A549 (cell line): Measurements from ENCODE around the gene ASTN1. TPM values are rescaled to one million over a fixed set of nuclear protein-coding genes. Genes with fewer than 3 reads are reported as not detected.

Experiments
- ATAC-seq, 2 experiments: fragments of 200-7000 bp in 1 of 2; fragments of >200 bp in 1 of 2; cut with Nextera tagmentation in 1 of 2; cut with Tn5 transposase in 1 of 2; 3 replicates each; pipeline versions ENCODE4 v1.8.0 to v1.9.1; 2018 to 2020; ENCODE audit warnings: mild to moderate bottlenecking in 1 of 2, moderate library complexity in 1 of 2
- CTCF ChIA-PET: fragments of 300-600 bp; sonication (Branson Sonifier 250); formaldehyde crosslinking; extraction: SDS; loops from one replicate; lab custom pipeline; 2021; ENCODE audit warnings: antibody characterized with exemption, inconsistent platforms; lab: Yijun Ruan, JAX
- POLR2A ChIA-PET: fragments of 350-600 bp; formaldehyde crosslinking; extraction: SDS; loops from one replicate; lab custom pipeline; 2021; ENCODE audit warnings: antibody characterized with exemption, inconsistent platforms; lab: Yijun Ruan, JAX
- DNase-seq, 2 experiments: peaks; one replicate each; pipeline versions ENCODE4 v3.0.0 to v3.0.0-alpha.2; 2011 to 2016; ENCODE audit warnings: low read depth in 1 of 2, low spot score in 1 of 2
- FAIRE-seq: peaks from 2 replicates; lab custom pipeline; 2011; peaks lifted over from hg19 to GRCh38; lab: Jason Lieb, UNC
- H3K27ac ChIP-seq, 2 experiments: fragments of >200 bp; sonication (Bioruptor Twin); formaldehyde crosslinking; 3 replicates each; pipeline ENCODE4 v1.5.1; 2016 to 2017
- H3K4me1 ChIP-seq: fragments of >200 bp; sonication (Bioruptor Twin); formaldehyde crosslinking; 3 replicates; pipeline ENCODE4 v1.6.1; 2016
- H3K4me2 ChIP-seq: fragments of >200 bp; sonication (Bioruptor Twin); formaldehyde crosslinking; 3 replicates; pipeline ENCODE4 v1.6.1; 2016
- H3K4me3 ChIP-seq: fragments of >200 bp; sonication (Bioruptor Twin); formaldehyde crosslinking; 3 replicates; pipeline ENCODE4 v1.5.1; 2016
- H3K9me3 ChIP-seq: fragments of >200 bp; sonication (Bioruptor Twin); formaldehyde crosslinking; 3 replicates; pipeline ENCODE4 v1.6.1; 2016
- BHLHE40 ChIP-seq: IDR thresholded peaks from 2 replicates; pipeline ENCODE4 v1.6.1; 2012; ENCODE audit warnings: low read depth, low read length, inconsistent platforms
- CBX2 ChIP-seq: fragments of 200-600 bp; sonication (generic); IDR thresholded peaks from 2 replicates; pipeline ENCODE4 v1.6.1; 2016; ENCODE audit warnings: low read depth, mild to moderate bottlenecking, borderline replicate concordance
- ESRRA ChIP-seq: fragments of 150-350 bp; IDR thresholded peaks from 2 replicates; pipeline ENCODE4 v1.6.1; 2014; ENCODE audit warnings: mild to moderate bottlenecking, low read length, borderline replicate concordance
- FOSL2 ChIP-seq, 2 experiments: fragments of 450-650 bp in 1 of 2; fragments of >200 bp in 1 of 2; sonication (Bioruptor Twin) in 1 of 2; formaldehyde crosslinking; IDR thresholded peaks; 2 replicates each; pipeline versions ENCODE4 v1.5.0 to v1.6.1; 2016 to 2020; ENCODE audit warnings: mild to moderate bottlenecking in 1 of 2, moderate library complexity in 1 of 2
- HOXA7 ChIP-seq: fragments of 250-450 bp; sonication (Bioruptor Pico); IDR thresholded peaks from 2 replicates; pipeline ENCODE4 v1.5.0; 2020; ENCODE audit warnings: mild to moderate bottlenecking, moderate library complexity
- HOXB13 ChIP-seq: fragments of 250-450 bp; sonication (Bioruptor Pico); IDR thresholded peaks from 2 replicates; pipeline ENCODE4 v1.5.0; 2020; ENCODE audit warnings: low read depth, mild to moderate bottlenecking, moderate library complexity
- HOXB5 ChIP-seq: fragments of 250-450 bp; sonication (Bioruptor Pico); IDR thresholded peaks from 2 replicates; pipeline ENCODE4 v1.5.0; 2020; ENCODE audit warnings: mild to moderate bottlenecking, moderate library complexity
- JUNB ChIP-seq: fragments of >200 bp; sonication (Bioruptor Twin); formaldehyde crosslinking; IDR thresholded peaks from 2 replicates; pipeline ENCODE4 v1.6.1; 2016
- KDM1A ChIP-seq: fragments of 200-600 bp; sonication (generic); IDR thresholded peaks from 2 replicates; pipeline ENCODE4 v1.6.1; 2016; ENCODE audit warnings: low read depth, mild to moderate bottlenecking
- MAZ ChIP-seq: fragments of 150-350 bp; IDR thresholded peaks from 2 replicates; pipeline ENCODE4 v1.6.1; 2014; ENCODE audit warnings: antibody characterized with exemption, low read depth, low read length, borderline replicate concordance
- NPAS2 ChIP-seq: fragments of 250-450 bp; sonication (Bioruptor Pico); IDR thresholded peaks from 2 replicates; pipeline ENCODE4 v1.8.0; 2022; ENCODE audit warnings: mild to moderate bottlenecking, moderate library complexity, borderline replicate concordance
- PHF8 ChIP-seq: fragments of 200-600 bp; sonication (generic); IDR thresholded peaks from 2 replicates; pipeline ENCODE4 v1.6.1; 2016; ENCODE audit warnings: low read depth, mild to moderate bottlenecking, antibody characterized with exemption, moderate library complexity, borderline replicate concordance
- POLR2A ChIP-seq: IDR thresholded peaks from 2 replicates; pipeline ENCODE4 v1.6.1; 2012; ENCODE audit warnings: mild to moderate bottlenecking, low read length
- POLR2AphosphoS2 ChIP-seq: conservative IDR thresholded peaks from 2 replicates; pipeline ENCODE4 v1.6.1; 2012; ENCODE audit warnings: low read length, improper control_type of control experiment, inconsistent platforms
- RARB ChIP-seq: fragments of 250-450 bp; sonication (Bioruptor Pico); IDR thresholded peaks from 2 replicates; pipeline ENCODE4 v1.8.0; 2021; ENCODE audit warnings: mild to moderate bottlenecking, moderate library complexity
- RFX5 ChIP-seq: fragments of 450-650 bp; IDR thresholded peaks from 2 replicates; pipeline ENCODE4 v1.7.1; 2014; ENCODE audit warnings: antibody characterized with exemption, mild to moderate bottlenecking, moderate library complexity
- RNF2 ChIP-seq: fragments of 200-600 bp; sonication (generic); IDR thresholded peaks from 2 replicates; pipeline ENCODE4 v1.6.1; 2016; ENCODE audit warnings: low read depth, mild to moderate bottlenecking, antibody characterized with exemption, moderate library complexity, borderline replicate concordance
- TP53 ChIP-seq: fragments of 250-450 bp; sonication (Bioruptor Pico); IDR thresholded peaks from 2 replicates; pipeline ENCODE4 v1.5.0; 2021; ENCODE audit warnings: mild to moderate bottlenecking, moderate library complexity
- ZFP36 ChIP-seq: fragments of 450-650 bp; IDR thresholded peaks from 2 replicates; pipeline ENCODE4 v1.6.1; 2014; ENCODE audit warnings: borderline replicate concordance; ENCODE audit not compliant: partially characterized antibody
- ZNF302 ChIP-seq: fragments of 250-450 bp; sonication (Bioruptor Pico); IDR thresholded peaks from 2 replicates; pipeline ENCODE4 v1.9.0; 2021; ENCODE audit warnings: inconsistent platforms, mild to moderate bottlenecking, moderate library complexity
- WGBS: methylation state at CpG from one replicate; pipeline ENCODE4 v1.1.6; 2017; ENCODE audit errors: missing lambda C conversion rate; 5-methylcytosine and 5-hydroxymethylcytosine counted together
- polyA plus RNA-seq, 4 experiments: library from polyadenylated mRNA; depleted of rRNA in 3 of 4; stranded (reverse); fragments of >200 nt; fragmentation: RNase III in 1 of 4; extraction: RNeasy Plus Mini Kit Qiagen cat#74134 plus additional on column Dnase treatment in 1 of 4; gene quantifications; 2 replicates in 3 of 4; 3 replicates in 1 of 4; pipeline ENCODE4 v1.2.3, GENCODE V29; 2011 to 2017
- TF ChIP-seq, protein P1 (sequence below): fragments of >200 bp; sonication (Bioruptor Twin); formaldehyde crosslinking; IDR thresholded peaks from 3 replicates; pipeline ENCODE4 v1.6.1; 2016
- TF ChIP-seq, protein P2 (sequence below): IDR thresholded peaks from 2 replicates; pipeline ENCODE4 v1.6.1; 2012
- TF ChIP-seq, protein P3 (sequence below): fragments of 250-450 bp; sonication (Bioruptor Pico); IDR thresholded peaks from 2 replicates; pipeline ENCODE4 v1.5.0; 2021; ENCODE audit warnings: mild to moderate bottlenecking, moderate library complexity, borderline replicate concordance

The ASTN1 gene
- polyA plus RNA-seq, 2 of the 4 experiments (the other 2 are of a cell fraction) = not detected

DNA sequence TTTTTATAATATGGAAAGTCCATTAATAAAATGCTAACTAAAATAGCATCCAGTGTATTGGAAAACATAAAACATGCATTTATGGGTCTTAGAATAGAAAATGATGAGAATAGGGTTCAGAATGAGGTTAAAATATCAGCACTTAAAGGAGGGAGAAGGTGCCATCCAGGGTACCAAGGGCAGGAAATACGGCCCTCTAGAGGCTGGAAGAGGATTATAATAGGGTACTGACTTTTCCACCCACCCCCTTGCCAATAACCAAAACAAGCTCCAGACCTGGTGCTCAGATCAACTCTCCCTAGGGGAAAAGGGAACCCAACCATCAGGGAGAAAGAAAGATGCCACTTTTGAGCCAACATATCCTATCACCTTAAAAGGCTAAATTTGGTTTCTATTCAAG lies 26.7 kb downstream of the ASTN1 start:
- TF ChIP-seq JUNB (no peak), ZNF302 (CRISPR knock-in tag) (no peak), KDM1A (no peak), BHLHE40 (no peak), CBX2 (no peak), FOSL2 (IDR thresholded peaks at IDR 0.05) (no peak), FOSL2 (CRISPR knock-in tag; IDR thresholded peaks at IDR 0.05) (no peak), PHF8 (no peak)
- TF ChIP-seq, all 56 proteins: peak for 0
- Histone ChIP-seq H3K4me3 (no peak overlapping the region), H3K9me3 (no peaks in the 10 kb centered on the region), H3K4me1 (no peaks in the 10 kb centered on the region), H3K27ac (no peak overlapping the region), H3K4me2 (no peak overlapping the region)
- POLR2A ChIA-PET = no interaction called here
- CTCF ChIA-PET = no interaction called here
- WGBS = 8% methylated on average over 1 of the region's 1 CpG
- FAIRE-seq (no peak), DNase-seq (no peak), ATAC-seq (no peak)

DNA sequence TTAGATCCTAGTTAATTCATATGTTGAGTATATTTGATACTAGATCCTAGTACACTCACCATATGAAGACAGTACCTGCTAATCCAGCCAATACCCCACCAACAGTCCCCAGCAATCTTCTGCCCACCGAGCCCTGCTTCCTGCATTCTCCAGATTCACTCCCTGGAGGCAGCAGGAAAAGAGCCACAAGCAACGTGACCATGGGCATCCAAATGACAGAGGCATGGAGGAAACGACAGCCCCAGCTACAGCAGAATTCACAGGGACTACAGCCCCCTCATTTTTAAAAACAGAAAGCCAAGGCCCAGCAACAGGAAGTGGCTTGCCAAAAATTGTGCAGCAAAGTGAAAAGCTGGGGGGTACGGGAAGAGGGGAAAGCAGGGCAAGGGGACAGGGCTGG lies 29.3 kb downstream of the ASTN1 start:
- Histone ChIP-seq H3K4me1 (no peaks in the 10 kb centered on the region), H3K4me3 (no peak overlapping the region), H3K27ac (no peak overlapping the region), H3K4me2 (no peak overlapping the region), H3K9me3 (no peaks in the 10 kb centered on the region)
- ChIA-PET POLR2A (no interaction called here), CTCF (interaction anchor here (1.0 kb wide), 1 partner anchor 10 kb away, joined by 4 read pairs; no protein-coding TSS in a partner anchor)
- TF ChIP-seq RNF2 (no peak), TP53 (CRISPR knock-in tag) (no peak), ZFP36 (no peak), POLR2A (no peak), MAZ (no peak), RARB (CRISPR knock-in tag) (no peak), JUNB (no peak), PHF8 (no peak), RFX5 (no peak), NPAS2 (no peak), ZNF302 (CRISPR knock-in tag) (no peak), HOXB5 (CRISPR knock-in tag) (no peak), POLR2AphosphoS2 (no peak), ESRRA (no peak), HOXA7 (no peak), HOXB13 (CRISPR knock-in tag) (no peak)
- TF ChIP-seq, protein P1, sequence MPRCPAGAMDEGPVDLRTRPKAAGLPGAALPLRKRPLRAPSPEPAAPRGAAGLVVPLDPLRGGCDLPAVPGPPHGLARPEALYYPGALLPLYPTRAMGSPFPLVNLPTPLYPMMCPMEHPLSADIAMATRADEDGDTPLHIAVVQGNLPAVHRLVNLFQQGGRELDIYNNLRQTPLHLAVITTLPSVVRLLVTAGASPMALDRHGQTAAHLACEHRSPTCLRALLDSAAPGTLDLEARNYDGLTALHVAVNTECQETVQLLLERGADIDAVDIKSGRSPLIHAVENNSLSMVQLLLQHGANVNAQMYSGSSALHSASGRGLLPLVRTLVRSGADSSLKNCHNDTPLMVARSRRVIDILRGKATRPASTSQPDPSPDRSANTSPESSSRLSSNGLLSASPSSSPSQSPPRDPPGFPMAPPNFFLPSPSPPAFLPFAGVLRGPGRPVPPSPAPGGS = no peak
- TF ChIP-seq, protein P2, sequence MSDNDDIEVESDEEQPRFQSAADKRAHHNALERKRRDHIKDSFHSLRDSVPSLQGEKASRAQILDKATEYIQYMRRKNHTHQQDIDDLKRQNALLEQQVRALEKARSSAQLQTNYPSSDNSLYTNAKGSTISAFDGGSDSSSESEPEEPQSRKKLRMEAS = no peak
- TF ChIP-seq, protein P3, sequence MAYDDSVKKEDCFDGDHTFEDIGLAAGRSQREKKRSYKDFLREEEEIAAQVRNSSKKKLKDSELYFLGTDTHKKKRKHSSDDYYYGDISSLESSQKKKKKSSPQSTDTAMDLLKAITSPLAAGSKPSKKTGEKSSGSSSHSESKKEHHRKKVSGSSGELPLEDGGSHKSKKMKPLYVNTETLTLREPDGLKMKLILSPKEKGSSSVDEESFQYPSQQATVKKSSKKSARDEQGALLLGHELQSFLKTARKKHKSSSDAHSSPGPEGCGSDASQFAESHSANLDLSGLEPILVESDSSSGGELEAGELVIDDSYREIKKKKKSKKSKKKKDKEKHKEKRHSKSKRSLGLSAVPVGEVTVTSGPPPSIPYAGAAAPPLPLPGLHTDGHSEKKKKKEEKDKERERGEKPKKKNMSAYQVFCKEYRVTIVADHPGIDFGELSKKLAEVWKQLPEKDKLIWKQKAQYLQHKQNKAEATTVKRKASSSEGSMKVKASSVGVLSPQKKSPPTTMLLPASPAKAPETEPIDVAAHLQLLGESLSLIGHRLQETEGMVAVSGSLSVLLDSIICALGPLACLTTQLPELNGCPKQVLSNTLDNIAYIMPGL (CRISPR knock-in tag) = no peak
- no peak for FAIRE-seq
- no peak for DNase-seq
- 2% methylated on average over 4 of the region's 4 CpGs for WGBS
- ATAC-seq = no peak
